ENCODE measurements around the gene ARHGEF11.

ARHGEF11 gene

DNA sequence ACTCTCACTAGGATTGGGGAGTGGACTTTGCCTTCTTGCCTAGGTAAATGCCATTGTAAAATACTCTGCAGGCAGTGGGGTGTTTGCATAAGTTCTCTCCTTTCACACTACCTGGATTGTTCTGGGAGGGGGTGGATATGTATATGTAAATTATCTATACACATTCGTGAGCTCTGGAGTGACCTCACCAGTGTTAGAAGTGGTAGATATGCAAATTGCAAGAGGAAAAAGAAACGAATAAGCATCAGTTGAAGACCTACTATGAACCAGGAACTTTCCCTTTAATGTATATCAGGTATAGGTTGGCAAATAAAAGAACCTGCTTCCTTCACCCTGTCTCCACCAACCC, 1.5 kb upstream of the ARHGEF11 start:
- DNase-seq, result no peak

DNA sequence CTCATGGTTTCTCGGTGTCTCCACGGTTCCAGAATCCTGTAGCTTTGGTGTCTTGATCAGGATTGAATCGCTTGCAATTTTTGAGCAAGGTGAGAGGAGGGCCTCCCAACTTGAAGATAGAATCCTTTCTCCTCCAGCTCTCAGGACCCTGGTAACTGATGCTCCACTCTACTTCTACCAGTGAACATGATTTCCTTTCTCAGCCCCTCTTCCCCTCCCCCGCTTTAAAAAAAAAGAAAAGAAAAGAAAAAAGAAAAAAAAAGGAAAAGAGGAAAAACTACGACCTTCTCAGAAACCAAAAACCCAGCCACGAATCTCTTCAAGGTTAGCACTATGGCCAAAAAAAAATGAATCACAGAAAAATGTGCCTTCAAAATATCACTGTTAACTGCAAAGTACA, 1.2 kb downstream of the ARHGEF11 start:
- DNase-seq, result no peak

DNA sequence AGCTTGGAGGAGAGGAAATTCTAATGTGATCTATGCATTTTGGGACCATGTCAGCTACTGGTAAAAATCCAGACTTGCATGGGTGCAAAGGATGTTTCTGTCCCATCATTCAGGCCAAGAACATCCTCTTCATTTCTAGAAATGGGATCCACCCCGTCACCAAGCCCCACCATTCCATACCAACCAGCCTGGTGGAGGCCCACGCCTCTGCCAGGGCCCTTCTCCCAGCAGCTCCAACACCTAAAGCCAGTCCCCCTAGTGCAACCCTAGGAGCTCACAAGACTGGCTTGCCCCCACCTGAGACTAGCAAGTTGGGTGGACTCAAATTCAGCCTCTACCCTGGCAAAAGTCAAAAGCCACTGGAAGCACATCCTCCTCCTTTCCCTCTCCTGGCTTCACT, 1.9 kb downstream of the ARHGEF11 start:
- no peak for DNase-seq

DNA sequence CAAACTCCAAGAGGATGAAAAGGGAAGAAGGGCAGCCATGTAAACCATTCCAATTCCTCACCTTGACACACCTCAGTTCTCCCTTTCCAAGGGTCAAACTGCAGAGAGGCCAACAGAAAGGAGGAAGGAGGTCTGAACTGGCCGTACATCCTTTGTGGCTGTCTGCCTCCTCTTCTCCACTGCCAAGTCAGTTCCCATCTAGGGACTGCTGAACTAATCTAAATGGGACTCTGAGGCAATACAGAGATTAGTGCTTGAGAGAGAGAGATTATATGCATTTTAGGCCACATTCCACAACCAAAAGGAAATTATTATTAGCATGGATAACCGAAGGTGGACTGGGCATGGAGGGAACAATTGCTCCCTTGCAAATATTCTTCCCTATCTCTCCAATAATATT, 2.7 kb downstream of the ARHGEF11 start:
- no peak for DNase-seq

DNA sequence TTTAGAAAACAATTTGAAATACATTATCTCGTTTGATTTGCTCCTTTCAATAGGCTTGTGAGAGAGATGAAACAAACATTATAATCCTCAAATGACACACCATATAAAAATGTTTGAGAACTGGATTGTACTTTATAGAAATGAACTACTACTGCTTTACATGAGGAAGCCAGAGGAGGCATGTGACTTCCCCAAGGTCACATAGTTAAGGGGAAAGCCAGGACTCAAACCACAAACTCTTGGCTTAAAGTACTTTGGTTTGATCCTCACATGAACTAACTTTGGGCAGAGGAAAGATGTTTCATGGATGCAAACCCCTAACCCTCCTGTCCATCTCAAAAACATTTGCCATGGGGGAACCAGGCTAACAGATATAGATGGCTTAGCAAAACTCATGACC, 4.7 kb downstream of the ARHGEF11 start:
- no peak for DNase-seq

DNA sequence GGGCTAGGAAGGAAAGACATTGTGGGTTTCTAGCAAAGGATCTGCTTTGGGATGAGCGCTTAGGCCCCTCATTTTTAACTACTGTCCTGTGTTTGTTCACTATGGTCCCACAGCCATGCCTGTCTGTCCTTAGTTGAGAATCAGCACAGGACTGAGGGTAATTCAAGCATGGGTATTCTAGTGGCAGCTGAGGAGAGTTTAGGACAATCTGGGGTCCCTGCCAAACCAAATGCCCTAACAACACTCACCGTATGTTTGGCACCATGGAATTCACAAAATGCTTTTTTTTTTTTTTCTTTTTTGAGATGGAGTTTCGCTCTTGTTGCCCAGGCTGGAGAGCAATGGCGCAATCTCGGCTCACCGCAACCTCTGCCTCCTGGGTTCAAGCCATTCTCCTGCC, 10.4 kb downstream of the ARHGEF11 start:
- no peak for DNase-seq

DNA sequence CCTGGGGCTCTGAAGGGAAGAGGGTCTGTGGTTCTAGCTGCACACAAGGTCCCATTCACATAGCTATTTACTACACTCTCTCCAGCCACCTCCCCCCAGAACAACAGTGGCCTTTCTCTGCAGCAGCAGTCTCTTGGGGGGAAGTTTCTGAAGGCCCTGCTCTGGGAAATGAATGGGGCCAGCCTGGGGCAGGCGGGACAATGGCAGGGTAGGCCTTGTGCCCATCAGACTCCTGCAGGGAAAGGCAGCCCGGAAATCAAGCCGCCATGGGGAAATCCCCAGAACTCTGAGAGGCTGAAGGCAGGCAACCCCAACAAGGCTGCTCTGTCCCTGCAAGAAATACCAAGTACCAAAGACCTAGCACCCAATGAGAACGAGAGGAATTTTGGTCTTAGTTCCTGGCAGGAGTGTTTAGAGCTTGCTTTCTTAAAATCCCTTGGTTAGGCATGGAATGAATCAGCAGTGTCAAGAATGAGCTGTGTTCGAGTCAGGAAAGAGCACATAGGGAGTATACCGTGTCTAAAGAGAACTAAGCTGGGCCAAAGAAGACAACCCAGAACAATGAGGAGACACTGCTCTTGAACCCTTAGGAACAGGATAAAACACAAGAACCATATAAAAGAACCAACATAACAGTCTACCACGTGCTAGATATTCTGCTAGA, 11.3 kb downstream of the ARHGEF11 start:
- no peak for DNase-seq

DNA sequence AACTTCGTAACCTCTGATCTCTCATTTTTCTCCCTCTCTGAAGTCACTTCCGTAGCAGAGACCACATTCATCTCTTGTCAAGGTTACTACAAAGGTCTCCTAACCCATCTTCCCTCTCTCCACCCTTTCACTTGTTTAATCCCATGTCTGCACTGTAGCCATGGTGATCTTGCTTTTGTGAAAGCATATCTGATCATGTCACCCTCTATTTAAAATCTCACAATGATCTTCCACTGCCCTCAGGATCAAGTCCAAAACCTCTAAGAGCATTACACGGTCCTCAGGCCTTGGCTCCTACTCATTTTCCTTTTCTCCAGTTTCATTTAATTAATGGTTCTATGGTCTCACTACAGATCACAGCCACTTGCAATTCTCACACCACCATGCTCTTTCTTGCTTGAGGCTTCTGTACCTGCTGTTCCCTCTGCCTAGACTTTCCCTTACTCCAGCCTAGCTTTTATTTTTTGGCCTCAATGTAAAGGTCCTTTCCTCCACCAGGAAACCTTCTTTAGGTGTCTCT, 12.1 kb downstream of the ARHGEF11 start:
- DNase-seq, result no peak

DNA sequence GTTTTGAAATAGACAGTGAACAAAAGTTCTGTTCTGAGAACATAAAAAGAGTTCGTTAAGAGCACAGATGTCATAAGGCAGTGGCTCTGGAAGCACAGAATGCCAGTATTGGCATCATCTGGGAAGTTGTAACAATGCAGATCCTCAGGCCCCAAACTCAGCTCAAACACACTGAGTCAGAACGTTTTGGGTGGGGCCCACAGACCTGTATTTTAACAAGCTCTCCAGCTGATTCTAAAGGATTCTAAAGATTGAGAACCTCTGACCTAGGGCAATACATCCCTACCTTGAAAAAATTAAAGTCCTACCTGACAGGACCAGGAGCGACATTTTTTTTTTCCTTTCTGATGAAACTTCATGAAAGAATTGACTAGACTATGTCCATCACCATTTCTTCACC, 13.2 kb downstream of the ARHGEF11 start:
- DNase-seq, result no peak

DNA sequence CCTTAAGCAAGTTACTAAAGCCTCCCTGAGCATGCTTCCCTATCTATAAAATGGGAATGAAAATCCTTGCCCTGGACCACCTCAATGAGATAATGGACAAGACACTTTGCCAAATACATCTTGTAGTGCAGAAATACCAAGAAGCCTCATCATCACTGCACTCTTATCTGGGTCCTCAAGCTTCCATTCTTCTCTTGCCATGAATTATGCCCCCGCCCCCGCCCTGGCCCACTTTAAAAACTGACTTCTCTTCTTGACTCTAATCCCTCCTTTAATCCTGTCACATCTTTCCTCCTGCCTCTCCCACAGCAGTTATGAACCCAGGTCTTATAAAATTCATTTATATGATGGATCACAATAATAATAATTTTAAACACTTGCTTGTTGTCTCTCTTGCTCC, 14.8 kb downstream of the ARHGEF11 start:
- DNase-seq, result no peak

DNA sequence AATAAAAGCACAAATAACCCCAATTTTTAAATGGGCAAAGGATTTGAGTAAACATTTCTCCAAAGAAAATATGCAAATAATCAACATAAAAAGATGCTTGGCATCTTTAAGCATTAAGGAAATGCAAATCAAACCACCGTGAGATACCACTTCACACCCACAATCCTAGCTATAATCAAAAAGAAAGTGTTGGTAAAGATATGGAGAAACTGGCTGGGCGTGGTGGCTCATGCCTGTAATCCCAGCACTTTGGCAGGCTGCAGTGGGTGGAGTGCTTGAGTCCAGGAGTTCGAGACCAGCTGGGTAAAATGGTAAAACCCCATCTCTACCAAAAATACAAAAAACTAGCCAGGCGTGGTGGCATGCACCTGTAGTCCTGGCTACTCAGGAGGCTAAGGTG, 16.9 kb downstream of the ARHGEF11 start:
- no peak for DNase-seq

DNA sequence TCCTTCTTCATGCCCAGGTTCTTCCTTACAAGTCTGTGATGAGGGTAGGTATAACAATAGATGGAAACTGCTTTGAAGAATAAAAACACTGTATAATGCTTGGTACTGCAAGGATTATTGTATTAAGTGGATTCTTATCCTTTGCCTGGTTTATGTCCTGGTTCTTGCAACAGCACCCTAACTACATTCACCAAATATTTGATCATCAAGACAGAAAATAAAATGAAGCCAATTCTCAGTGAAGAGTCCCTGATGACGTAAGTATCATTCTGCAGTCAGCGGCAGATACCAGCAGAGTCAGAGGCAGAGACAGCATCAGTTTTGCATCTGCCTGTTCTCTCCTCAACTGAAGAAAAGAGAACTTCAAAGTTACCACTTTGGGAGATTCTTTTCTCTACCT, 19.7 kb downstream of the ARHGEF11 start:
- DNase-seq, result no peak

DNA sequence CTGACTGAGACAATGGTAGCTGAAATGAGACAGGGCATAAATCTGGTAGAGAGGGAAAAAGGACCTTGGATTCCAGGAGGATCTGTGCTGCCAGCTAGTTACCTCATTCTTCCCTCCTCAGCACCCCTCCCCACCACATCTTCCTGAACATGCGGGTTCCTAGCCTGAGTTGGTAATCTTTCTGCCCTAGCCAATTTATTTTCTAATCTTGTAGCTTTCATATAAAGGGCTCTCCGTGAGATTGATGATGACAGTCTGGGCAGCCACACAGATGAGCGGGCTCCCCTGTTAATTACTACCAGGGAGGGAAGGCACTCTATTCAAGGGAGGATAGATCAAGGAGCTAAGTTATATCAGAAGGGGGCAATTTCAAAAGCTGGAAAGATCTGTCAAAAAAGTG, 20.2 kb downstream of the ARHGEF11 start:
- DNase-seq, result no peak

DNA sequence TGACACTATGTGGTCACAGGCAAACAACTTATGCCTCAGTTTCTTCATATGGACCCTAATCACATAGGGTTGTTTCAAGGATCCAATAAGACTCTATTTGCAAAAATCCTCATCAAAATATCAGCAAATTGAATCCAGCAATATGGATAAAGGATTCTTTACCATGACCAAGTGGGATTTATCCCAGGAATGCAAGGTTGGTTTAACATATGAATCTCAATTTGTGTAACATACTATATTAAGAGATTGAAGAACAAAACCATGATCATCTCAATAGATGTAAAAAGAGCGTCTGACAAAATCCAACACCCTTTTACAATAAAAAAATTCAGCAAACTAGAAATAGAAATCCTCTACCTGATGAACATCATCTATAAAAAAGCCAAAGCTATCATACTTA, 23.9 kb downstream of the ARHGEF11 start:
- DNase-seq, result no peak

DNA sequence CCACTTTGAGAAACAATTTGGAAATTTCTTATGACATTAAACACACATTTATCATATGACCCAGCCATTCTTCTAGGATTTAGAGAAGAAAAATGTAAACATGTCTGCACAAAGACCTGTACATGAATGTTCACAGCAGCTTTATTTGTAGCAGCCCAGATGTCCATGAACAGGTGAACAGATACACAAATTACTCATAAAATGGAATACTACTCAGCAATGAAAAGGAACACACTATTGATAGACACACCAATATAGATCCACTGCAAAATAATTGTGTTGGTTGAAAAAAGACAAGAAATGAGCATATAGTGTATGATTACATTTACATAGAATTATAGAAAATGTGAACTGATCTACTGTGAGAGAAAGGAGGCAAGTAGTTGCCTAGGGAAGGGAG, 26.1 kb downstream of the ARHGEF11 start:
- no peak for DNase-seq

DNA sequence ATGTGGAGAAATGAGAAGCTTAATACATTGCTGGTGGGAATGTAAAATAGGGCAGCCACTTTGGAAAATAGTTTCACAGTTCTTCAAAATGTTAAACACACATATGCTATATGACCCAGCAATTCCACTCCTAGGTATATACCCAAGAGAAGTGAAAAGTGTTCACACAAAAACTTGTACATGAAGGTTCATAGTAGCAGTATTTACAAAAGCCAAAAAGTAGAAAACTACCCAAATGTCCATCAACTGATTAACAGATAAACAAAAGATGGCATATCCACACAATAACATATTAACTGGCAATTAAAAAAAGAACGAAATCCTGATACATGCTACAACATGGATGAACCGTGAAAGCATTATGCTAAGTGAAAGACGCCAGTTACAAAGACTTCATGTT, 33.7 kb downstream of the ARHGEF11 start:
- DNase-seq, result no peak

DNA sequence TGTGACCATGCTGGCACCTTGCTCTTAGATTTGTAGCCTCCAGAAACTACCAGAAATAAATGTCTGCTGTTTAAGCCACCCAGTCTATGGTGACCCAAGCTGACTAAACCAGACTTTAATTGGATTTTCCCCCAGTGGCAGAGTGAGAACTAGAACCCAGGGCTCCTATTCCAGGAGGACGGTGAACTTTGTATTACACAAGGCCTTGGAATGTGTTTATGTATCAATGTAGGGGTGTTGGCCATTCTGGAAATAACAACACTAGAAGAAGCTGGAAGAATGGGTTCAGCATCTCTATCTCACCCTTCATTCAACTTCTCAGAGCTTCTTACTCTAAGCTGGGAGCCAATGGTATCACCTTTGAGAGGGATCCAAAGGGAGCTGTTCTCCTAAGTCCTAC, 37.0 kb downstream of the ARHGEF11 start:
- DNase-seq, result no peak

DNA sequence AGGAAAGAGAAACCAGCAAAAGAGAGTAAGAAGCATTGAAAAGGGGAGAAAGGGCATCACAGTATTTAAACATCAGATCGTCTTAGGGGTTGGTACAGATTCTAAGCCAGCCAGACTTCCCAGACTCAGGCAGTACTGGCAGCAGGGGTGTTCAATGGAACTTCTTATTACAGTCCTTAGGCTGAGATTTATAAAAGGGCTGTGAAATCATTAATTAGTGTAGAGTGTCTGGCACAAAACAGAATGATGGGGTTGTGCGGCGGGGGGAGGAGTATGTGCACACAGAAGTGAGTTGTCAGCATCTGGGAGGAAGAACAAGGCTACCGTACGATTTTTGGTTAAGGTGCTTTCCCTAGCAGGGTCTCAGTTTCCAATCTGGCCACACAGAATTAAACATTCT, 38.2 kb downstream of the ARHGEF11 start:
- no peak for DNase-seq

DNA sequence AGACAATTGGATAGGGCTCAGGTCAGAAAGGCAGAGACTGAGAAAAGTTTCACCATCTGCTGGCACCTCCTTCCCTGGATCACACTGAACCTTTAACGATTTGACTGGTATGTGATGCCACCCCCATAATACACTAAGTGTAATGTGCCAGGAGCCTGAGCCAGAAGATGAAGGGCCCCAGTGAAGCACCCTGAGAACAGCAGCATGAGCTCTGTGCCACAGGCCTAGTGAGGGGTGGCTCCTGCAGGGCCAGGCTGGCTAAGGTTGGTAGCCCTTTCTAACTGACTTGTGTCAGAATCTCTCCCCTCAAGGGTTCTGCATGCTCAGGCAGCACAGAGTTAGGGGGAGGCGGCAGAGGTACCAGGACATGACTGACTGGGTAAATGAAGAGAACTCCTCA, 38.9 kb downstream of the ARHGEF11 start:
- DNase-seq, result no peak

DNA sequence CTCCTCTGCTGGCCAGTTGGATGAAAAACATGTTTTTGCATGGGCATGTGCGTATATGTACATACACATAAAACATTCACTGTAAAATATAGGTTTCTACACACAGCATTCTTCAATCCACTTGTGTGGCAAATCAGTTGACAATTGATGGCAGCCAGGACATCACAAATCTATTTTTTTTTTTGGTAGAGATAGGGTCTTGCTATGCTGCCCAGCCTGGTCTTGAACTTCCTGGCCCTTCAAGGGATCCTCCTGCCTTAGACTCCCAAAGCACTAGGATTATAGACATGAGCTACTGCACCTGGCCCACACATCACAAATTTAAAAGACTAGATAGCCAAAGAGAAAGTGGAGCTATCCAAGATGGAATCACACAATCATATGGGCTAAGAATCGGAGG, 39.6 kb downstream of the ARHGEF11 start:
- no peak for DNase-seq

DNA sequence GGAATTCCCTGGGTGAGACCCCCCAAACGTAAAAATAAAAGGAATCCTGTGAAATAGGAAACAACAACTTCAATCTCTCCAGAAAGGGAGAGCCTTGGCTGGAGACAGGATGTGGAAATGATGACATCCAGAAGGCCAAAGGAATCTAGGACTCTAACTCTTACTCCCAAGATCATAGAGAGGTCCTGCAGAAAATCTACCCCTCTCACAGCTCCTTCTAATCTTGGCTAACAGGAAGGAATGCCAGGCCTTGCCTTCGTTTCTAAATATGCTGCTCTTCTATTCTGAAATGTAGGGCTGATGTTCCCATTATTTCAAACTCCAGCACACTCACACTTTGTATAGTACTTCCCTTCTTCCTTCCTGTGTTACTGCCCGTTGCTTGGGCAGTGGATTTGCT, 40.7 kb downstream of the ARHGEF11 start:
- DNase-seq, result no peak

DNA sequence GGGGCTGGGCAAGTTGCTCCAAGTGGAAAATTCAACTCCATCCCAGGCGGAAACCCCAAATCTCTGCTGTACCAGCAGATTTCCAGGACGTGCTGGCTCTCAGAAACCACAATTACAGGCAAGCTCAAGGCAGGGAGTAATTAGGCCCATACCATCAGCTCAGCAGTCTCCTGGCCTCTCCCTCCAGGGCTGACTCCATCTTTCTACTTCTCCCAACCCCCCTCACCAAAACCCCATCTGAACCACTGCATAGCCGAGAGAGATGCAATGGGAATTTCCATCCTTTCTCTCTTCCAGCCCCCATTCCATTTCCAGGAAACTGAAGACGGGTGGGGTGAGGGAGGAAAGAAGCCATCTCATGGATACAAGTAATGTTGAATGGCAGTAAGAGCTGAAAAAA, 41.2 kb downstream of the ARHGEF11 start:
- DNase-seq, result no peak

DNA sequence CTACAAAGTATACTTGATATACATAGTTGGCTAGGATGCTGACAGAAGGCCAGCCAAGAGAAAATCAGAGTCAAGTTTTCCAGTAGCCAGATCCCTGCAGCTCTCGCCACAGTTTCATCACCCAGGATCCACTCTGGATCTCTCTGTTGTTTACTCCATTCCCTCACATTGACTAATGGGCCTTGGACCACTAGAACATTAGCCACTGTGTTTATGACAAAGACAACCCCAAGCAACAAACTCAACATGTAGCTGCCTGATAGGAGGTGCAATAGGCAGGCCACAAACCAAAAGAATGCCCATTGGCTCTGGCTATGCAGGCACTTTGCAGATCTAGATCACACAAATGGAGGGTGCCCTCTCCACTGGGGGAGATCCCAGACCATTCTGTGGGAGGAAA, 44.2 kb downstream of the ARHGEF11 start:
- no peak for DNase-seq

DNA sequence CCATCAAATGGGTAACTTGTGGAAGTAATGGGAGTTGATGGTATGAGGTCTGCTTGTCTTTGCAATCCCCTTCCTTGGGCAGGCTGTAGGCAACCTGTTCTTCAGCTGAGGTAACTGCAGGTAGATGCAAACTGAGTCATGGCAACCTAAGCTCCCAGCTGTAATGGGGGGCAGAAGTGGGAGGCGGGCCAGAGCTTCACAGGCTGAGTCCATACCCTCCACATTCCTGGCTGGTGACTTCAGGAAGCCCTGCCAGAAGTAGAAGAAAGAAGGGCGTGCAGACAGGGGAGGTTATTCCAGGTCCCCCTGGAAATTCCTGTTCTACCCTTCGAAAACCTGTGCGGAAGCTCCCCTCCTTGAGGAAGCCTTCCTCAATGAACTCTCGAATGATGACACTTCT, 44.9 kb downstream of the ARHGEF11 start:
- no peak for DNase-seq

DNA sequence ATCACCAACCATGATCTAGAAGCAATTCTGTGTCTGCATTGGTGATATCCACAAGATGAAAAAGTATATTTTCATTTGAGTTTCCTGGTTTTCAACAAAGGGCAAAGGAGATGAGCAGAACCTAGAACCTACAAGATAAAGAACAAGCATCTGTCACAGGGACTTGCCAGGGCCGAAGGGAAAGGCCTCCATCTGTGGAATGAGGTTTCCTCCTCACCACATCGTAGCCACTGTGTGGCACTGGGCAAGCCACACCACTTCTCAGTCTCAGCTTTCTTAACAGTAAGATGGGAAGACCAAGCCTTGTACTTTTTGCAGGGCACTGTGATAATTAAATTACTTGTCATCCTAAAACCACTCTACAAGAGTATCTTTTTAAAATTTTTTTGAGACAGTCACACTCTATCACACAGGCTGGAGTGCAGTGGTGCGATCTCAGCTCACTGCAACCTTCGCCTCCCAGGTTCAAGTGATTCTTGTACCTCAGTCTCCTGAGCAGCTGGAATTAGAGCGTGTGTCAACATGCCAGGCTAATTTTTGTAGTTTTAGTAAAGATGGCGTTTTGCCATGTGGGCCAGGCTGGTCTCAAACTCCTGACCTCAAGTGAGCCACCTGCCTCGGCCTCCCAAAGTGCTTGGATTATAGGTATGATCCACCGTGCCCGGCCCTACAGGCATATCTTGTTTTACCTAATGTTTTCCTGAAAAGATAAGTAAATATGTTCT, 45.8 kb downstream of the ARHGEF11 start:
- DNase-seq, result no peak
